Liver (tissue), 9 donors: Measurements from ENCODE around the gene DDX56. TPM values are rescaled to one million over a fixed set of nuclear protein-coding genes. Genes with fewer than 3 reads are reported as not detected.

Experiments used
- DNase-seq: peaks from one replicate; pipeline ENCODE4 v3.0.0-alpha.2; 2017; ENCODE audit warnings: low spot score
- H3K27ac ChIP-seq, 2 donors: one replicate each; pipeline ENCODE4 v1.7.0; 2013; ENCODE audit warnings: inconsistent platforms in 2 of 2, low read length in 2 of 2, control low read depth in 1 of 2, low read depth in 1 of 2, mild to moderate bottlenecking in 1 of 2
- H3K27me3 ChIP-seq, 4 donors: one replicate each; pipeline versions ENCODE4 v1.6.1 to v1.7.0; 2013; ENCODE audit warnings: low read length in 3 of 4, inconsistent platforms in 1 of 4, mild to moderate bottlenecking in 1 of 4, moderate library complexity in 1 of 4; ENCODE audit not compliant: control insufficient read depth in 4 of 4, insufficient read depth in 4 of 4
- H3K36me3 ChIP-seq, 4 donors: one replicate each; pipeline versions ENCODE4 v1.6.1 to v1.7.0; 2013; ENCODE audit warnings: low read length in 3 of 4, mild to moderate bottlenecking in 3 of 4, low read depth in 1 of 4, moderate library complexity in 1 of 4; ENCODE audit not compliant: control insufficient read depth in 4 of 4, insufficient read depth in 3 of 4
- H3K4me1 ChIP-seq, 4 donors: one replicate each; pipeline versions ENCODE4 v1.6.1 to v1.7.0; 2013; ENCODE audit warnings: low read length in 3 of 4, mild to moderate bottlenecking in 3 of 4, moderate library complexity in 1 of 4; ENCODE audit not compliant: control insufficient read depth in 4 of 4, insufficient read depth in 4 of 4
- H3K4me3 ChIP-seq, 3 donors: one replicate each; pipeline versions ENCODE4 v1.6.1 to v1.7.0; 2013; ENCODE audit warnings: low read length in 3 of 3, control low read depth in 1 of 3, low read depth in 1 of 3, mild to moderate bottlenecking in 1 of 3
- H3K9ac ChIP-seq, 2 donors: one replicate each; pipeline ENCODE4 v1.7.0; 2013; ENCODE audit warnings: low read length in 2 of 2, mild to moderate bottlenecking in 2 of 2, moderate library complexity in 2 of 2, control low read depth in 1 of 2, low read depth in 1 of 2
- H3K9me3 ChIP-seq, 4 donors: one replicate each; pipeline versions ENCODE4 v1.6.1 to v1.7.0; 2013; ENCODE audit warnings: low read length in 3 of 4; ENCODE audit not compliant: control insufficient read depth in 4 of 4
- ATF3 ChIP-seq: IDR thresholded peaks from 2 replicates; pipeline ENCODE4 v1.6.1; 2016; ENCODE audit warnings: antibody characterized with exemption
- CTCF ChIP-seq: fragments of 150-350 bp; IDR thresholded peaks from 2 replicates; pipeline ENCODE4 v1.5.1; 2017; ENCODE audit warnings: improper control_type of control experiment, low read depth, low read length; ENCODE audit not compliant: missing input control
- EGR1 ChIP-seq, 2 donors: IDR thresholded peaks; 2 replicates each; pipeline ENCODE4 v1.6.1; 2016 to 2018; ENCODE audit warnings: antibody characterized with exemption in 2 of 2, low read depth in 2 of 2
- FOXA1 ChIP-seq: IDR thresholded peaks from 2 replicates; pipeline ENCODE4 v1.6.1; 2016; ENCODE audit warnings: antibody characterized with exemption
- FOXA2 ChIP-seq: IDR thresholded peaks from 2 replicates; pipeline ENCODE4 v1.6.1; 2016; ENCODE audit warnings: antibody characterized with exemption
- GABPA ChIP-seq, 2 donors: IDR thresholded peaks in 1 of 2; conservative IDR thresholded peaks in 1 of 2; 2 replicates each; pipeline ENCODE4 v1.6.1; 2016; ENCODE audit warnings: antibody characterized with exemption in 2 of 2, mild to moderate bottlenecking in 1 of 2, moderate library complexity in 1 of 2
- HNF4A ChIP-seq, 2 donors: conservative IDR thresholded peaks; 2 replicates each; pipeline ENCODE4 v1.6.1; 2016; ENCODE audit warnings: antibody characterized with exemption in 2 of 2, mild to moderate bottlenecking in 2 of 2
- HNF4G ChIP-seq: IDR thresholded peaks from 2 replicates; pipeline ENCODE4 v1.6.1; 2016; ENCODE audit warnings: antibody characterized with exemption
- JUND ChIP-seq, 2 donors: IDR thresholded peaks; 2 replicates each; pipeline ENCODE4 v1.6.1; 2016; ENCODE audit warnings: antibody characterized with exemption in 2 of 2
- MAX ChIP-seq: IDR thresholded peaks from 2 replicates; pipeline ENCODE4 v1.6.1; 2016; ENCODE audit warnings: antibody characterized with exemption
- NR2F2 ChIP-seq: IDR thresholded peaks from 2 replicates; pipeline ENCODE4 v1.6.1; 2016; ENCODE audit warnings: antibody characterized with exemption
- RAD21 ChIP-seq, 2 donors: IDR thresholded peaks; 2 replicates each; pipeline ENCODE4 v1.6.1; 2016; ENCODE audit warnings: antibody characterized with exemption in 2 of 2, mild to moderate bottlenecking in 2 of 2
- REST ChIP-seq: IDR thresholded peaks from 2 replicates; pipeline ENCODE4 v1.6.1; 2016; ENCODE audit warnings: antibody characterized with exemption, mild to moderate bottlenecking
- RXRA ChIP-seq, 2 donors: IDR thresholded peaks; 2 replicates each; pipeline ENCODE4 v1.6.1; 2017 to 2018; ENCODE audit warnings: antibody characterized with exemption in 2 of 2, mild to moderate bottlenecking in 1 of 2
- SP1 ChIP-seq: IDR thresholded peaks from 2 replicates; pipeline ENCODE4 v1.6.1; 2018; ENCODE audit warnings: antibody characterized with exemption, mild to moderate bottlenecking
- TAF1 ChIP-seq: conservative IDR thresholded peaks from 2 replicates; pipeline ENCODE4 v1.6.1; 2016; ENCODE audit warnings: antibody characterized with exemption, mild to moderate bottlenecking
- YY1 ChIP-seq: IDR thresholded peaks from 2 replicates; pipeline ENCODE4 v1.6.1; 2016; ENCODE audit warnings: antibody characterized with exemption, mild to moderate bottlenecking
- ZBTB33 ChIP-seq: IDR thresholded peaks from 2 replicates; pipeline ENCODE4 v1.6.1; 2016; ENCODE audit warnings: antibody characterized with exemption
- whole genome bisulfite sequencing: extraction: QIAGEN DNeasy Blood & Tissue Kit; methylation state at CpG from one replicate; pipeline ENCODE4 v1.1.7; 2013; 5-methylcytosine and 5-hydroxymethylcytosine counted together
- polyA plus RNA-seq, 2 donors: library from polyadenylated mRNA; stranded (reverse) in 1 of 2; unstranded in 1 of 2; fragments of 200-250 nt in 1 of 2; fragments of >200 nt in 1 of 2; fragmentation: Nextera tagmentation in 1 of 2; extraction: Ambion mirVana in 1 of 2; gene quantifications; one replicate each; pipeline versions ENCODE4 v1.2.1 to v1.2.3, GENCODE V29; 2013 to 2015
- total RNA-seq, 2 donors: library from RNA; depleted of rRNA; stranded (reverse); fragments of >200 nt; gene quantifications; one replicate each; pipeline ENCODE4 v1.2.3, GENCODE V29; 2014
- donor health status: healthy.
- donor health status: healthy.
- donor health status: healthy.
- donor health status: healthy.
- donor health status: healthy.

Gene DDX56
- total and polyA plus RNA-seq, 4 donors: 24.3 to 42.1 (median 31.9) TPM

- no peak overlapping the region for H3K27ac ChIP-seq
- H3K9ac ChIP-seq: no peak overlapping the region
- H3K4me3 ChIP-seq: no peak overlapping the region
- 93% methylated on average over 4 of the region's 4 CpGs for WGBS
- H3K4me1 ChIP-seq: peaks cover 8 to 26% (median 20%) of the 10 kb centered on the region in 4 donors
- peaks cover 0 to 1% (median under 1%) of the 10 kb centered on the region in 4 donors for H3K36me3 ChIP-seq
- H3K9me3 ChIP-seq: no peaks in the 10 kb centered on the region
- no peak for DNase-seq
- H3K27me3 ChIP-seq: no peaks in the 10 kb centered on the region
- TF ChIP-seq MAX (no peak), TAF1 (no peak), ZBTB33 (no peak), JUND (IDR thresholded peaks at IDR 0.05) (no peak), RXRA (IDR thresholded peaks at IDR 0.05) (no peak), FOXA1 (no peak), REST (no peak), NR2F2 (no peak), ATF3 (no peak), YY1 (no peak), CTCF (no peak), EGR1 (IDR thresholded peaks at IDR 0.05; ENCODE audit: low read depth in 2 of 2) (no peak), GABPA (IDR thresholded peaks at IDR 0.05 in 1 of 2, conservative IDR thresholded peaks at IDR 0.05 in 1 of 2) (no peak), HNF4G (no peak), SP1 (no peak), RAD21 (IDR thresholded peaks at IDR 0.05) (no peak), FOXA2 (no peak), HNF4A (conservative IDR thresholded peaks at IDR 0.05) (no peak)
Measured at GRCh38 chr7:44559485-44559884, 14.2 kb downstream of the DDX56 start.
